GM10248 (cell line): ENCODE data around the gene PRDM16.

ENCODE experiments used
- CTCF ChIA-PET: fragments of 300-600 bp; sonication (Branson Sonifier 250); formaldehyde crosslinking; extraction: SDS; loops from one replicate; lab custom pipeline; 2021; ENCODE audit warnings: antibody characterized with exemption; lab: Yijun Ruan, JAX
- POLR2A ChIA-PET: fragments of 350-650 bp; sonication (Branson Sonifier 250); formaldehyde crosslinking; extraction: SDS; loops from one replicate; lab custom pipeline; 2020; ENCODE audit warnings: antibody characterized with exemption; lab: Yijun Ruan, JAX
- DNase-seq: peaks from one replicate; pipeline ENCODE4 v3.0.0; 2012; ENCODE audit errors: extremely low spot score
- CTCF ChIP-seq: IDR thresholded peaks from 2 replicates; pipeline ENCODE4 v1.5.1; 2012; ENCODE audit warnings: mild to moderate bottlenecking, low read depth; ENCODE audit errors: extremely low read depth, missing control alignments, control extremely low read depth

PRDM16 gene

DNA sequence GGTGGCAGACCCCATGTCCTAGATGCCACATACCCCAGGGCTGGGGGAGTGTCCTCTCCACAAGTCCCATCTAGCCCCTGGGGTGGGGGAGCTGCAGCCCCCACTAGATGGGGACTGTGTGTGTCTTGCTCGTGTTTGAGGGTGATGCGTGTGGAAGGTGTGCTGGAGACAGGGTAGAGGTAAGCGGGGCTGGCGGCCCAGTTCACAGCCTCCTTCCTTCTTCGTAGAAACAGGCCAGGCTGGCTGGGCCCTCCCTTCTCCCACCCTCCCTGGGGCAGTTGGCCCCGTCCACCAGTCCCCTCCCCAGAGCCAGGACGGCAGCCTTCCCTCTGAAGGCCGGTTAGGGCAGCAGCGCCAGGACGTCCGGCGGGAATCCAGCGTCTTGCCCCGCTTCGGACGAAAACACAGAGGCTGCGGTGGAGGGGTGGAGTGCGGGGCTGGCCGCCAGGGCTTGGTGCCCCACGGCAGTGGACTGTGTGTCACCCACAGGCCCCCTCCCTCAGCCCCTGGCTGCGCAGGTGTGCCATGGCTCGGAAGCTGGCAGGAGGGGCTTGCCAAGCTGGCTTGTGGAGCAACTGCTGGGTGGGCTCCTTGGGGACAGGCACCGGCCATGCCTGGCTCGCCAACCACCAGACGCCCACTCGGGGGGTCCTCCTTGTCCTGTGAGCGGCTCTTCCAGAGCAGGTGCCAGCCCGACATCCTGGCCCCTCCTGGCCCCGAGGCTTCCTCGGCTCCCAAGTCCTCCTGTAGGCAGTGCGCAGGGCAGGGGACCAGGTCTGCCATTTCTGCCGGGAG lies 3.6 kb downstream of the PRDM16 start:
- ChIA-PET CTCF (no interaction called here), POLR2A (no interaction called here)
- TF ChIP-seq CTCF, result no peak
- no peak for DNase-seq

DNA sequence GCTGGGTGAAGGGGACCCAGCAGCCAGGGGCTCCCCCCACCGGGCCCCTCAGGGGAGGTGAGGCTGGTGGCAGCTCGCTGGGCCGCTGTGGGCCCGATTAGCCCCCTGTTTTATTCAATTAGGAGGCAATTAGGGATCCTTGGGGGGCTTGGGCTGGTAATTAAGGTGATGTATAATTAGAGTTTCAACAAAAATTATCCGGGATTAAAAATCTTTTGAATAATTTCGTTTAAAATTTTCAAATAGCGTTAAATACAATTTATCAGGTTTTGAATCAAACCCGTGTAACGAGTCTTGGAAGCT lies 4.1 kb downstream of the PRDM16 start:
- DNase-seq, result no peak
- ChIA-PET CTCF (no interaction called here), POLR2A (no interaction called here)
- TF ChIP-seq CTCF, result no peak

DNA sequence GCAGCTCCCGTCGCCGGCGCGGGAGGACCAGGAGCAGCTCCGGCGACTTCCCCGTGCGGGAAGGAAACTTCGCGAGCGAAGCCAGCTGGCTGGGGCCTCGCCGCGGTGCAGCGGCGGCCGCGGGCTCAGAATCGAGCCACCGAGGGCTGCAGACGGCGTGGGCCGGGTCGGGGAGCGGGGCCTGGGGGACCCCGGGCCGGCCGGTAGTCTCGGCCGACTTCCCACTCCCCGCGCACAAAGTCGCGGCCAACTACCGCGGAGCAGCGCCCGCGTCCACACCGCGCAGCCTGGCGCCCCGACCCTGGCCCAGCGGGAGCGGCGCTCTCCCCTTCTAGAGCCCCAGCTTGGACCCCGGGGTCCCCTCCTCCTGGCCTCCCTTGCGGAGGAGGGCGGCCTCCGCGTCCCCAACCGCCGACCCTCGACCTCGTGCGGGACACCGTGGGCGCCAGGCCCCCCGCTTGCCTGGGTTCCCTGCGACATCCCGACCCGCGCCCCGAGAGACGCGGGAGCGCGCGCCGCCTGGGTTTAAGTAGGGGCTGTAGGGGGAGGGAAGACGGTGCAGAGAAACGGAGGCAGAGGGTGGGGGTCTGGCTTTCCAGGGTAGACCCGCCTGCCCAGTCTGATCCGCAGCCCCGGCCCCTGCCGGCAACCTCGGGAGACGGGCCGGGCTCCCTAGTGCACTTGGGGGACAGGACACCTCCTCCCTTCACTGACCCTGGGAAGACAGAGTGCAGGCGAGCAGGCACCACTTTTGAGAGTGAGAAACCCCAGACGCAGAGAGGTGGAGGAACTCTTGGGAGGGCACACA lies 4.7 kb downstream of the PRDM16 start:
- POLR2A ChIA-PET, result no interaction called here
- CTCF ChIA-PET, result no interaction called here
- no peak for DNase-seq
- no peak for TF ChIP-seq CTCF

DNA sequence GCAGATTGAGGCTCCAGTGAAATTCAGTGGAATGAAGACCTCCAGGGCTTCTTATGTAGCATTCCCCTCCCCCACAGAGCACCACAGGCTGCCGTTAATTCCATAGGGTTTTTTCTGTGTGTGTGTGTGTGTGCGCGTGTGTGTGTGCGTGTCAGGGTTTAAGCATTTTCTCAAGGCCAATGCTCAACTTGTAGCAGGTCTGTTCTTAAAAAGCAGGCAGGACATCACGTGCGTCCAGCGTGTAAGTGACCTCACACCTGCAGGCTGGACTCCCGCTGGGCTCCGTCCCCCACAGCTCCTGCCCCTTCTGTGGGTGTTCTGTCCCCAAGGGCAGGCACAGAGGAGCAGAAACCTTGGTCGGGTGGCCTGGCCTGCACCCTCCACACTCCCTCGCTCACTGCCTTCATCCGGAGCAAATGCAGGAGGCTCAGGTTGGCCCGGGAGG lies 5.3 kb downstream of the PRDM16 start:
- TF ChIP-seq CTCF, result no peak
- POLR2A ChIA-PET, result no interaction called here
- CTCF ChIA-PET, result no interaction called here
- DNase-seq, result no peak

DNA sequence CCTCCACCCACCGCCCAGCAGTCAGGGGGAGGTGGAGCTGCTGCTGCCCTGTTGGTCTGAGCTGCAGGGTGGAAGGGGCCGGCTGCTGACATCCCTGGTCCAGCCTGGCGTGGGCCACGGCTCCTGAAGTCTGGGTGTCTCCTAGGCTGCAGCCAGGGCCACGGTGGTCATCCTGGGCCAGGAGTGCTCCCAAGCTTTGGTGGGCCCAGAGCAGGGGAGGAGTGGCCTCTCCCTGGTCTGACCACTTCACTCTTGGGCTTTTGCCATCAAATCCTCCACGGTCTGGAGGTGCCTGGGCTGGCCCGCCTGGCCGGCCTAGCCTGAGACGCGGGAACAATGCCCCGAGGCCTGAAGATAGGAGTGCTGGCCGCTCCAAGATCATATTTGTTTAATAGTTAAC lies 5.8 kb downstream of the PRDM16 start:
- no peak for DNase-seq
- ChIA-PET CTCF (no interaction called here), POLR2A (no interaction called here)
- TF ChIP-seq CTCF, result no peak

DNA sequence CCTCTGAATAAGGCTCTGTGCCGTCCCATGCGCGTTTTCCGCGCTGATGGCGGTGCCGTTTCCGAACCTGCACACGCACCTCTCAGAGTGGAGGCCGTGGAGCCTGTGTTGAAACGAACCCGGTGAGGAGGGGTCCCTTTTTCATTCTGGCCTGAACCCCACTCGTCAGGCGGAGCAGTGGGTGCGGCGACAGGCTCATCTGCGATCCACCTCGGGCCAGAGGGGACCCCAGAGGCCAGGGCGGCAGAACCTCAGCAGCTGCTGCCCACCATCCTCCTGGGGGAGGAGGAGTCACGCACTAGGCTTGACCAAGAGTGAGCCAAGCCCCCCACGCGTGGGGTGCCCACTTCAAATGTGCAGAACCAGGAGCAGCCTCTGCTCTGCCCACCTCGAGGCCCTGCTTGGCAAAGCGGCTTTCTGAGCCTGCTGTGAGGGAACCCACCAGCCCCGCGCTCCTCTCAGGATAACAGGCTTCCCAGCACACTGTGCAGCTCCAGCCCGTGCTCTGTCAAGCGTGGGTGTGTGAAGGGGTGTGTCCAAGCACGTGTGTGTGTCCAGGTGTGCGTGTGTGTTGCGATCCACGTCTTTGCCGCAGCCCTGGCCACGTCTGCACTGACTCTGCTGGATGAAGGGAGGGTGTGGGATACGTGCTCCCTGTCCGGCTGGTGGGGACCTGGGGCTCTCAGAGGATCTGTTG lies 6.8 kb downstream of the PRDM16 start:
- no peak for TF ChIP-seq CTCF
- ChIA-PET POLR2A (no interaction called here), CTCF (no interaction called here)
- no peak for DNase-seq
